T-helper 2 cell treated with Interferon-gamma antibody and Interleukin-4, amounts not matched to agents 100 ng/mL and 5 ng/mL, for 36 hours (primary cell): Measurements from ENCODE around the gene XIAP. TPM values are rescaled to one million over a fixed set of nuclear protein-coding genes. Genes with fewer than 3 reads are reported as not detected.

ENCODE experiments used
- intact Hi-C: fragments of 100-400 bp; cut with micrococcal nuclease; formaldehyde crosslinking; loops from one replicate; pipeline ENCODE4 v1.15.1; 2023
- total RNA-seq: library from RNA; stranded (reverse); gene quantifications from 2 replicates; pipeline ENCODE4 v1.2.3, GENCODE V29; 2022

XIAP gene
- total RNA-seq, 1 donor from 2014 or later: 43.4 TPM

DNA sequence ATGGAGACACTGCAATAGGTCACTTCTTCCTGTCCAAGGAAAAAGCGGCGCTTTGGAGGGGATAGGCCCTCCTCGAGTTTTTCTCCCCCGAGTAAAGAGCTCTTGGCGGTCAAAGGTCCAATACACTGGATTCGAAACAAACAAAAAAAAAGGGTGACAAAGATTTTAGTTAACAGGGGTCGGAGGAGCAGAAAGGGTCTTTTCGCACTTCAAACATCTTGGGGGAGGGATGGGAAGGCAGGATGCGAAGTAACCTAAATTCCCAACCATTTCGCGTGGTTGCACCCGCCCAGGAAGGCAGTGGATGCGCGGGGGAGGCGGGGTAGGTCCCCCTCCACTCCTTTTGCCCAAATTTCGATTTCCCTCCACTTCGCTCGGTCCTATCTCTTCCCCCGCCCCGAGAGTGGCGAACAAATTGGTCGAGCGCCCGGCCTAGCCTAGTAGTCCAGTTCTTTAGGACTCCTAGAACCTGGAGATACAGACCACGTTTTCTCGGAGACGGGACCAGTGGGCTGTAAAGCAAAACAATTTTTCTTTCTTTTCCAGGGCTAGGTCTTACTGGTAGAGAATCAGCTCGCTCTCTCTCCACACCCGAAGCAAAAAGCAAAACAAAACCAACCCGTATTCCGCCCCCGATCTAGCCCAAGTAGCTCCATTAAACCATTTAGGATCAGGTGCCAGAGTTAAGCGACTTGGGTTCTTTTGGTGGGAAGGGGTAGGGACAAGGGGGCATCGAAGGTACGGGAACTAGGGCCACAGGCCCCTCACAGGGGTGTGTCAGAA is 99.6 kb downstream of the XIAP start:
- intact Hi-C loops: loop anchor here (1.0 to 5.0 kb wide), 7 partner anchors 59 to 778 kb away; partner anchors contain the start of gene XIAP

- intact Hi-C loops: loop anchor here (1.0 to 5.0 kb wide), 7 partner anchors 57 to 776 kb away; partner anchors contain the start of gene XIAP
These were observed 101.1 kb downstream of the XIAP start for GRCh38 chrX:123960956-123961267.

GRCh38 chrX:123961268-123962005 is 101.6 kb downstream of the XIAP start, which contains the start of gene STAG2:
STAG2 (plus strand) TSS chrX:123961706; CDS start chrX:124022628, 60,922 bp downstream.
- intact Hi-C loops: loop anchor here (1.0 to 5.0 kb wide), 4 partner anchors 84 to 776 kb away; partner anchors contain the start of gene SH2D1A

GRCh38 chrX:123962006-123962467 is 102.2 kb downstream of the XIAP start:
- intact Hi-C loops: loop anchor here (1.0 to 5.0 kb wide), 4 partner anchors 85 to 775 kb away; partner anchors contain the start of gene SH2D1A

GRCh38 chrX:123962794-123963373 is 103.0 kb downstream of the XIAP start:
- intact Hi-C loops: loop anchor here (1.0 to 5.0 kb wide), 6 partner anchors 8 to 774 kb away; partner anchors contain the start of gene SH2D1A

Other genes with a start within 250 kb of the XIAP start
- gene THOC2, start 127.0 kb upstream of the XIAP start, total RNA-seq: 82.3 and 87.3 TPM in 2 replicates
- gene STAG2, start 101.7 kb downstream of the XIAP start, total RNA-seq: 73.3 and 78.7 TPM in 2 replicates